Common myeloid progenitor, CD34-positive (primary cell): ENCODE measurements around the gene MN1.
A peak's percentile ranks its signal among the peaks of the same experiment; 100 is the strongest.

Experiments used
- CTCF ChIA-PET: fragments of 350-600 bp; sonication (Branson Sonifier 250); formaldehyde crosslinking; loops from one replicate; lab custom pipeline; 2021; ENCODE audit warnings: antibody characterized with exemption; lab: Charles Lee
- POLR2A ChIA-PET: fragments of 350-600 bp; sonication (Branson Sonifier 250); formaldehyde crosslinking; loops from one replicate; lab custom pipeline; 2021; ENCODE audit warnings: antibody characterized with exemption; lab: Charles Lee
- DNase-seq, 3 donors: peaks; one replicate each; pipeline versions ENCODE4 v3.0.0 to v3.0.0-alpha.2; 2013
- H3K27ac ChIP-seq, 2 experiments: 1 replicate in 1 of 2; 2 replicates in 1 of 2; pipeline ENCODE4 v1.7.0; 2013; ENCODE audit warnings: inconsistent platforms in 2 of 2, low read length in 2 of 2, mild to moderate bottlenecking in 2 of 2, low read depth in 1 of 2, moderate library complexity in 1 of 2; ENCODE audit not compliant: severe bottlenecking in 2 of 2, insufficient read depth in 1 of 2, poor library complexity in 1 of 2
- H3K27me3 ChIP-seq, 5 experiments: replicated peaks in 2 of 5; 1 replicate in 3 of 5; 2 replicates in 2 of 5; pipeline versions ENCODE4 v1.6.1 to v1.7.0; 2013; ENCODE audit warnings: low read length in 4 of 5, mild to moderate bottlenecking in 2 of 5, moderate library complexity in 2 of 5, inconsistent platforms in 1 of 5; ENCODE audit not compliant: insufficient read depth in 5 of 5, control insufficient read depth in 4 of 5
- H3K36me3 ChIP-seq, 4 experiments: 1 replicate in 2 of 4; 2 replicates in 2 of 4; pipeline versions ENCODE4 v1.6.1 to v1.7.0; 2013; ENCODE audit warnings: low read length in 3 of 4, control low read depth in 1 of 4, mild to moderate bottlenecking in 1 of 4; ENCODE audit not compliant: control insufficient read depth in 4 of 4, insufficient read depth in 4 of 4
- H3K4me1 ChIP-seq, 4 experiments: 1 replicate in 3 of 4; 2 replicates in 1 of 4; pipeline versions ENCODE4 v1.6.1 to v1.7.1; 2013; ENCODE audit warnings: low read length in 3 of 4, mild to moderate bottlenecking in 3 of 4, control low read depth in 1 of 4, inconsistent platforms in 1 of 4, moderate library complexity in 1 of 4; ENCODE audit not compliant: control insufficient read depth in 4 of 4, insufficient read depth in 4 of 4; ENCODE audit errors: control extremely low read depth in 1 of 4
- H3K4me3 ChIP-seq, 7 experiments: 1 replicate in 4 of 7; 2 replicates in 3 of 7; pipeline versions ENCODE4 v1.5.1 to v1.7.0; 2013; ENCODE audit warnings: mild to moderate bottlenecking in 7 of 7, low read length in 6 of 7, moderate library complexity in 6 of 7, inconsistent platforms in 2 of 7, low read depth in 2 of 7, control low read depth in 1 of 7; ENCODE audit not compliant: insufficient read depth in 4 of 7, control insufficient read depth in 1 of 7; ENCODE audit errors: extremely low read depth in 1 of 7
- H3K9me3 ChIP-seq, 5 experiments: 1 replicate in 4 of 5; 2 replicates in 1 of 5; pipeline versions ENCODE4 v1.6.1 to v1.7.1; 2013; ENCODE audit warnings: low read length in 4 of 5, mild to moderate bottlenecking in 2 of 5, inconsistent platforms in 1 of 5, low read depth in 1 of 5, moderate library complexity in 1 of 5; ENCODE audit not compliant: control insufficient read depth in 4 of 5, insufficient read depth in 2 of 5; ENCODE audit errors: control extremely low read depth in 1 of 5
- WGBS: methylation state at CpG from one replicate; pipeline ENCODE4 v1.1.5; 2013; ENCODE audit not compliant: insufficient coverage; 5-methylcytosine and 5-hydroxymethylcytosine counted together

The MN1 gene

GRCh38 chr22:27791859-27792241, 9.7 kb downstream of the MN1 start:
- POLR2A ChIA-PET, result no interaction called here
- Histone ChIP-seq H3K4me1 (peaks cover 0 to 64% (median 11%) of the 10 kb centered on the region in 4 experiments), H3K9me3 (peaks cover 0 to 2% (median 0%) of the 10 kb centered on the region in 5 experiments), H3K27ac (no peak overlapping the region), H3K36me3 (peaks cover 2 to 17% (median 4%) of the 10 kb centered on the region in 4 experiments), H3K27me3 (no peaks in the 10 kb centered on the region), H3K4me3 (no peak overlapping the region)
- DNase-seq, result no peak
- CTCF ChIA-PET, result no interaction called here
- no CpG with 5 or more reads among the region's 3 CpGs for WGBS

GRCh38 chr22:27791159-27791858, 10.2 kb downstream of the MN1 start:
- H3K4me3 ChIP-seq, result no peak overlapping the region
- H3K27ac ChIP-seq, result no peak overlapping the region
- CTCF ChIA-PET, result no interaction called here
- H3K9me3 ChIP-seq, result no peaks in the 10 kb centered on the region
- H3K27me3 ChIP-seq, result no peaks in the 10 kb centered on the region
- WGBS, result 96% methylated on average over 11 of the region's 17 CpGs
- peaks cover 1 to 64% (median 15%) of the 10 kb centered on the region in 4 experiments for H3K4me1 ChIP-seq
- DNase-seq, result no peak
- POLR2A ChIA-PET, result no interaction called here
- peaks cover 0 to 12% (median 0%) of the 10 kb centered on the region in 4 experiments for H3K36me3 ChIP-seq

- WGBS, result 93% methylated on average over 22 of the region's 25 CpGs
- CTCF ChIA-PET, result no interaction called here
These were observed 11.0 kb downstream of the MN1 start for GRCh38 chr22:27790376-27791158.

GRCh38 chr22:27788500-27789288, 12.9 kb downstream of the MN1 start:
- H3K4me1 ChIP-seq, result peaks cover 7 to 67% (median 31%) of the 10 kb centered on the region in 4 experiments
- no peaks in the 10 kb centered on the region for H3K9me3 ChIP-seq
- WGBS, result over 99% methylated on average over 13 of the region's 20 CpGs
- DNase-seq, result no peak
- no peak overlapping the region for H3K27ac ChIP-seq
- no peaks in the 10 kb centered on the region for H3K27me3 ChIP-seq
- ChIA-PET POLR2A (no interaction called here), CTCF (no interaction called here)
- H3K36me3 ChIP-seq, result peaks cover 0 to 11% (median 0%) of the 10 kb centered on the region in 4 experiments
- no peak overlapping the region for H3K4me3 ChIP-seq

More at GRCh38 chr22:27790376-27791158, 11.0 kb downstream of the MN1 start:
- no peak overlapping the region for H3K4me3 ChIP-seq
- no peaks in the 10 kb centered on the region for H3K27me3 ChIP-seq
- no peaks in the 10 kb centered on the region for H3K9me3 ChIP-seq
- no peak for DNase-seq
- peaks cover 2 to 66% (median 20%) of the 10 kb centered on the region in 4 experiments for H3K4me1 ChIP-seq
- POLR2A ChIA-PET, result no interaction called here
- no peak overlapping the region for H3K27ac ChIP-seq
- peaks cover 0 to 11% (median 0%) of the 10 kb centered on the region in 4 experiments for H3K36me3 ChIP-seq

GRCh38 chr22:27786965-27787364, 14.6 kb downstream of the MN1 start:
- 100% methylated on average over 1 of the region's 13 CpGs for WGBS
- Histone ChIP-seq H3K4me3 (no peak overlapping the region), H3K4me1 (peaks cover 7 to 56% (median 30%) of the 10 kb centered on the region in 4 experiments), H3K36me3 (peaks cover 0 to 11% (median 0%) of the 10 kb centered on the region in 4 experiments), H3K27me3 (no peaks in the 10 kb centered on the region), H3K9me3 (no peaks in the 10 kb centered on the region), H3K27ac (peak overlapping the region in 1 of 2 experiments; percentile 88)
- DNase-seq, result no peak
- CTCF ChIA-PET, result no interaction called here
- POLR2A ChIA-PET, result interaction anchor here (0.6 kb wide), 1 partner anchor 156 kb away, joined by 4 read pairs; no protein-coding TSS in a partner anchor

GRCh38 chr22:27786291-27786932, 15.1 kb downstream of the MN1 start:
- POLR2A ChIA-PET, result no interaction called here
- peak overlapping the region; percentile 62 to 88 for H3K27ac ChIP-seq
- peaks cover 7 to 50% (median 30%) of the 10 kb centered on the region in 4 experiments for H3K4me1 ChIP-seq
- no peaks in the 10 kb centered on the region for H3K27me3 ChIP-seq
- CTCF ChIA-PET, result no interaction called here
- peak in 2 of 3 donors; percentile 55 to 62 for DNase-seq
- peak overlapping the region in 3 of 7 experiments; percentile 20 to 65 (median 58) for H3K4me3 ChIP-seq
- peaks cover 0 to 11% (median 0%) of the 10 kb centered on the region in 4 experiments for H3K36me3 ChIP-seq
- WGBS, result 48% methylated on average over 6 of the region's 14 CpGs
- no peaks in the 10 kb centered on the region for H3K9me3 ChIP-seq
